SK-N-SH (cell line): Measurements from ENCODE around the gene FAM117B. TPM values are rescaled to one million over a fixed set of nuclear protein-coding genes. Genes with fewer than 3 reads are reported as not detected.

ENCODE experiments used
- CTCF ChIA-PET: fragments of 300-600, 350-600 bp; formaldehyde crosslinking; extraction: SDS; loops from one replicate; lab custom pipeline; 2021; lab: Yijun Ruan, JAX
- POLR2A ChIA-PET: fragments of 350-600 bp; sonication (Branson Sonifier 250); formaldehyde crosslinking; extraction: SDS; loops from one replicate; lab custom pipeline; 2020; ENCODE audit warnings: antibody characterized with exemption, inconsistent platforms; lab: Yijun Ruan, JAX
- DNase-seq: peaks from one replicate; pipeline ENCODE4 v3.0.0; 2012
- H2AFZ ChIP-seq: fragments of 200-600 bp; sonication (generic); 2 replicates; pipeline ENCODE4 v1.8.1; 2016; ENCODE audit warnings: antibody characterized with exemption, mild to moderate bottlenecking, low read depth
- H3F3A ChIP-seq: fragments of 200-600 bp; sonication (generic); replicated peaks from 2 replicates; pipeline ENCODE3; 2016; ENCODE audit warnings: antibody characterized with exemption, mild to moderate bottlenecking; ENCODE audit not compliant: insufficient read depth
- H3K27ac ChIP-seq, 2 experiments: fragments of 200-500 bp in 1 of 2; fragments of 200-600 bp in 1 of 2; sonication (Bioruptor generic) in 1 of 2; sonication (generic), shearing (Covaris generic) in 1 of 2; 2 replicates each; pipeline versions ENCODE4 v1.5.1 to v1.6.1; 2014 to 2016; ENCODE audit warnings: low read depth in 2 of 2, inconsistent platforms in 1 of 2, low read length in 1 of 2, mild to moderate bottlenecking in 1 of 2, mixed read lengths in 1 of 2
- H3K27me3 ChIP-seq: fragments of 200-600 bp; sonication (generic), shearing (Covaris generic); 2 replicates; pipeline ENCODE4 v1.6.1; 2016; ENCODE audit warnings: mixed run types; ENCODE audit not compliant: insufficient read depth
- H3K36me3 ChIP-seq, 2 experiments: fragments of 200-500 bp in 1 of 2; fragments of 200-600 bp in 1 of 2; sonication (Bioruptor generic) in 1 of 2; sonication (generic) in 1 of 2; replicated peaks in 1 of 2; 2 replicates each; pipeline versions ENCODE3 to v1.5.1; 2014 to 2016; ENCODE audit warnings: low read length in 1 of 2, mild to moderate bottlenecking in 1 of 2; ENCODE audit not compliant: insufficient read depth in 2 of 2, control insufficient read depth in 1 of 2
- H3K4me1 ChIP-seq, 2 experiments: fragments of 200-500 bp in 1 of 2; fragments of 200-600 bp in 1 of 2; sonication (Bioruptor generic) in 1 of 2; sonication (generic), shearing (Covaris generic) in 1 of 2; 2 replicates each; pipeline versions ENCODE4 v1.5.1 to v1.6.1; 2014 to 2016; ENCODE audit warnings: low read depth in 1 of 2, low read length in 1 of 2, mixed run types in 1 of 2; ENCODE audit not compliant: insufficient read depth in 2 of 2, control insufficient read depth in 1 of 2
- H3K4me2 ChIP-seq: fragments of 200-600 bp; sonication (generic), shearing (Covaris generic); 2 replicates; pipeline ENCODE4 v1.6.1; 2017; ENCODE audit warnings: mixed run types
- H3K4me3 ChIP-seq, 2 experiments: fragments of 200-500 bp in 1 of 2; fragments of 200-600 bp in 1 of 2; sonication (Bioruptor generic) in 1 of 2; sonication (generic), shearing (Covaris generic) in 1 of 2; 2 replicates each; pipeline versions ENCODE4 v1.5.1 to v1.8.1; 2014 to 2016; ENCODE audit warnings: low read depth in 2 of 2, inconsistent platforms in 1 of 2, low read length in 1 of 2, mild to moderate bottlenecking in 1 of 2, mixed read lengths in 1 of 2, moderate library complexity in 1 of 2
- H3K79me2 ChIP-seq: fragments of 200-600 bp; sonication (generic); 2 replicates; pipeline ENCODE4 v1.8.1; 2017; ENCODE audit warnings: mild to moderate bottlenecking; ENCODE audit not compliant: insufficient read depth
- H3K9ac ChIP-seq: fragments of 200-600 bp; sonication (generic); 2 replicates; pipeline ENCODE4 v1.6.1; 2017; ENCODE audit warnings: mixed run types
- H3K9me2 ChIP-seq: fragments of 200-600 bp; sonication (generic); 2 replicates; pipeline ENCODE4 v1.6.1; 2017; ENCODE audit warnings: mixed run types
- H3K9me3 ChIP-seq: fragments of 200-600 bp; sonication (generic); 2 replicates; pipeline ENCODE4 v1.6.1; 2017; ENCODE audit warnings: mixed run types, mild to moderate bottlenecking, moderate library complexity
- H4K20me1 ChIP-seq: fragments of 200-600 bp; sonication (generic); 2 replicates; pipeline ENCODE4 v1.6.1; 2017; ENCODE audit warnings: mild to moderate bottlenecking, mixed run types; ENCODE audit not compliant: insufficient read depth
- CHD2 ChIP-seq: fragments of 150-350 bp; IDR thresholded peaks from 2 replicates; pipeline ENCODE4 v1.6.1; 2018; ENCODE audit warnings: low read length; ENCODE audit not compliant: partially characterized antibody
- ELF1 ChIP-seq: IDR thresholded peaks from 2 replicates; pipeline ENCODE4 v1.4.0; 2012
- EP300 ChIP-seq, 2 experiments: IDR thresholded peaks; 2 replicates each; pipeline versions ENCODE4 v1.4.0 to v1.6.1; 2012; ENCODE audit warnings: borderline replicate concordance in 1 of 2, low read depth in 1 of 2, low read length in 1 of 2
- FOSL2 ChIP-seq: IDR thresholded peaks from 2 replicates; pipeline ENCODE4 v1.4.0; 2012; ENCODE audit warnings: low read depth, mild to moderate bottlenecking, moderate library complexity, borderline replicate concordance
- IRF3 ChIP-seq: fragments of 150-350 bp; IDR thresholded peaks from 2 replicates; pipeline ENCODE4 v1.6.1; 2016; ENCODE audit warnings: mild to moderate bottlenecking, low read depth, low read length
- JUND ChIP-seq: IDR thresholded peaks from 2 replicates; pipeline ENCODE4 v1.4.0; 2012
- NFIC ChIP-seq: IDR thresholded peaks from 2 replicates; pipeline ENCODE4 v1.4.0; 2012; ENCODE audit warnings: borderline replicate concordance
- NRF1 ChIP-seq: IDR thresholded peaks from 2 replicates; pipeline ENCODE4 v1.6.1; 2012; ENCODE audit warnings: low read depth, mild to moderate bottlenecking, low read length
- POLR2AphosphoS5 ChIP-seq: IDR thresholded peaks from 2 replicates; pipeline ENCODE4 v1.6.1; 2012; ENCODE audit warnings: low read depth, low read length
- RAD21 ChIP-seq: IDR thresholded peaks from 2 replicates; pipeline ENCODE4 v1.6.1; 2012; ENCODE audit warnings: mild to moderate bottlenecking, low read length
- SIN3A ChIP-seq: IDR thresholded peaks from 2 replicates; pipeline ENCODE4 v1.6.1; 2012; ENCODE audit warnings: low read depth, mild to moderate bottlenecking, low read length, moderate library complexity, borderline replicate concordance
- TAF1 ChIP-seq: IDR thresholded peaks from 2 replicates; pipeline ENCODE4 v1.6.1; 2012; ENCODE audit warnings: low read depth, mild to moderate bottlenecking, low read length, moderate library complexity, borderline replicate concordance
- TCF12 ChIP-seq: IDR thresholded peaks from 2 replicates; pipeline ENCODE4 v1.4.0; 2012
- TEAD4 ChIP-seq: IDR thresholded peaks from 2 replicates; pipeline ENCODE4 v1.4.0; 2012; ENCODE audit warnings: mild to moderate bottlenecking, borderline replicate concordance; ENCODE audit not compliant: insufficient read depth
- YY1 ChIP-seq: IDR thresholded peaks from 2 replicates; pipeline ENCODE4 v1.4.0; 2012; ENCODE audit warnings: low read depth, mild to moderate bottlenecking
- ZBTB33 ChIP-seq: IDR thresholded peaks from 2 replicates; pipeline ENCODE4 v1.4.0; 2012; ENCODE audit warnings: low read depth, borderline replicate concordance
- WGBS: methylation state at CpG from one replicate; pipeline ENCODE4 v1.1.6; 2017; ENCODE audit warnings: low lambda C conversion rate; 5-methylcytosine and 5-hydroxymethylcytosine counted together
- polyA plus RNA-seq, 3 experiments: library from polyadenylated mRNA; depleted of rRNA; stranded (reverse); fragments of >200 nt; gene quantifications; 2 replicates each; pipeline ENCODE4 v1.2.3, GENCODE V29; 2012
- TF ChIP-seq, protein P1 (sequence below): IDR thresholded peaks from 2 replicates; pipeline ENCODE4 v1.4.0; 2012; ENCODE audit warnings: low read depth, borderline replicate concordance
- TF ChIP-seq, protein P2 (sequence below): IDR thresholded peaks from 2 replicates; pipeline ENCODE4; 2012

The FAM117B gene
- polyA plus RNA-seq, 1 of the 3 experiments (the other 2 are of a cell fraction) = 0.90 TPM

DNA sequence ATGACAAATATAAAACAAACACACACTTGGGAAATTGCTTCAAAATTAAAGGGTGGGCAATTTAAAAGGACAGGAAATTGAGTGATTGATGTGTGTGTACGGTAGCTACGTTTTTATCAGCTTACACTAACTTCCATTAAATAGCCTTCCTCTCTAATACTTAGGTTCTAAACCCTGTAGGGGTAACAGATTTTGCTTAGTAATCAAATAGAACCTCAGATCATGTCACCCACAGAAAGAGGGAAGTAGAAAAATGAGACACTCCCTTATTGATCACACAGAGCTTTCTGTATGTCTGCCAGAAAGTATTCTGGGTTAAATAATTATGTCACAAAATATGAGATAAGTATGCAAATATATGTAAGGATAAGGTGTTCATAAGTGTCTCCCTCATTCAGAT lies 143.4 kb downstream of the FAM117B start:
- Histone ChIP-seq H2AFZ (no peak overlapping the region), H3K79me2 (no peaks in the 10 kb centered on the region), H3K4me3 (no peak overlapping the region), H3K4me1 (no peaks in the 10 kb centered on the region), H3K27me3 (no peaks in the 10 kb centered on the region), H3K36me3 (peaks cover 3 to 29% of the 10 kb centered on the region in 2 experiments), H3K4me2 (no peak overlapping the region), H3F3A (no peaks in the 10 kb centered on the region), H3K9me3 (no peaks in the 10 kb centered on the region), H3K27ac (no peak overlapping the region), H3K9ac (no peak overlapping the region), H3K9me2 (no peaks in the 10 kb centered on the region), H4K20me1 (no peaks in the 10 kb centered on the region)
- no peak for TF ChIP-seq RAD21
- TF ChIP-seq YY1 = no peak
- no peak for DNase-seq
- POLR2A ChIA-PET = no interaction called here
- WGBS = 91% methylated on average over 2 of the region's 2 CpGs
- CTCF ChIA-PET = no interaction called here

GRCh38 chr2:202780514-202781021 lies 145.8 kb downstream of the FAM117B start:
- H3K9me3 ChIP-seq = no peaks in the 10 kb centered on the region
- POLR2A ChIA-PET = no interaction called here
- no peak overlapping the region for H3K4me3 ChIP-seq
- H2AFZ ChIP-seq = no peak overlapping the region
- H3K27ac ChIP-seq = no peak overlapping the region
- no peak overlapping the region for H3K9ac ChIP-seq
- H4K20me1 ChIP-seq = no peaks in the 10 kb centered on the region
- no peaks in the 10 kb centered on the region for H3F3A ChIP-seq
- no peaks in the 10 kb centered on the region for H3K9me2 ChIP-seq
- no peaks in the 10 kb centered on the region for H3K27me3 ChIP-seq
- no peak overlapping the region for H3K4me2 ChIP-seq
- CTCF ChIA-PET = no interaction called here
- no peak for DNase-seq
- no peaks in the 10 kb centered on the region for H3K79me2 ChIP-seq
- no peak for TF ChIP-seq CHD2
- TF ChIP-seq ZBTB33 = no peak
- TF ChIP-seq, protein P1, sequence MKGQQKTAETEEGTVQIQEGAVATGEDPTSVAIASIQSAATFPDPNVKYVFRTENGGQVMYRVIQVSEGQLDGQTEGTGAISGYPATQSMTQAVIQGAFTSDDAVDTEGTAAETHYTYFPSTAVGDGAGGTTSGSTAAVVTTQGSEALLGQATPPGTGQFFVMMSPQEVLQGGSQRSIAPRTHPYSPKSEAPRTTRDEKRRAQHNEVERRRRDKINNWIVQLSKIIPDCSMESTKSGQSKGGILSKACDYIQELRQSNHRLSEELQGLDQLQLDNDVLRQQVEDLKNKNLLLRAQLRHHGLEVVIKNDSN = no peak
- no peak for TF ChIP-seq ELF1
- TF ChIP-seq JUND = peak; percentile 22; the same call in 1 of the 2 replicates
- no peak for TF ChIP-seq TAF1
- TF ChIP-seq, protein P2, sequence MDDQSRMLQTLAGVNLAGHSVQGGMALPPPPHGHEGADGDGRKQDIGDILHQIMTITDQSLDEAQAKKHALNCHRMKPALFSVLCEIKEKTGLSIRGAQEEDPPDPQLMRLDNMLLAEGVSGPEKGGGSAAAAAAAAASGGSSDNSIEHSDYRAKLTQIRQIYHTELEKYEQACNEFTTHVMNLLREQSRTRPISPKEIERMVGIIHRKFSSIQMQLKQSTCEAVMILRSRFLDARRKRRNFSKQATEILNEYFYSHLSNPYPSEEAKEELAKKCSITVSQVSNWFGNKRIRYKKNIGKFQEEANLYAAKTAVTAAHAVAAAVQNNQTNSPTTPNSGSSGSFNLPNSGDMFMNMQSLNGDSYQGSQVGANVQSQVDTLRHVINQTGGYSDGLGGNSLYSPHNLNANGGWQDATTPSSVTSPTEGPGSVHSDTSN = 0 out of 2 replicates have a peak, but pooled peaks have one; percentile 3
- TF ChIP-seq TEAD4 = no peak
- TF ChIP-seq NFIC = no peak
- TF ChIP-seq NRF1 = no peak
- peak; percentile 59 for TF ChIP-seq FOSL2
- TF ChIP-seq IRF3 = no peak
- TF ChIP-seq SIN3A = no peak
- TF ChIP-seq EP300 (IDR thresholded peaks at IDR 0.05; ENCODE audit: borderline replicate concordance in 1 of 2, low read depth in 1 of 2, low read length in 1 of 2) = no peak
- TF ChIP-seq POLR2AphosphoS5 = no peak
- peak; percentile 23; the same call in 1 of the 2 replicates for TF ChIP-seq TCF12
- H3K36me3 ChIP-seq = peaks cover 0 to 15% of the 10 kb centered on the region in 2 experiments
- no peaks in the 10 kb centered on the region for H3K4me1 ChIP-seq
